Measurements from ENCODE around the gene VHLL. TPM values are rescaled to one million over a fixed set of nuclear protein-coding genes. Genes with fewer than 3 reads are reported as not detected.
A peak's percentile ranks its signal among the peaks of the same experiment; 100 is the strongest.

Gene VHLL
- total RNA-seq, 1 donor from 2014 or later, result not detected

GRCh38 chr1:156270314-156270713 lies 28.8 kb downstream of the VHLL start:
- DNase-seq (ENCODE audit: low read depth), result no peak
- no peak for TF ChIP-seq CTCF (conservative IDR thresholded peaks at IDR 0.05; ENCODE audit: low read depth, low read length)

DNA sequence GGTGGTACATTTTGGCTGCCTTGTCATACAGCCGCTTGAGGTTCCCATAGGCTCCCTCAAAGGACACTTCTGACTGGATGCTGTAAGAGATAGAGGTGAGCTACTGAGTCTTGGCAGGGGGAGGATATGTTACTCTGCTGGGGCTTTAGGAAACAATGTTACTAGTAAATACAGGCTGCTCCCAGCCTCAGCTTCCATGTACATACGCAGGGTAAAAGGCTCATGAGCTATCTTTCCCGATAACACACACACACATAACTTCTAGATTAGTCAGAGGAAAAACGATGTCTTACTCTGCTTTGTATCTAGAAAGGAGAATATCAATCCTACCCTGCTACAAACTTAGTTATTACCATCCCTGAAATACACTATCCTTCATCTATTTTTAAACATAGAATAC lies 30.8 kb downstream of the VHLL start:
- no peak for DNase-seq (ENCODE audit: low read depth)
- no peak for TF ChIP-seq CTCF (conservative IDR thresholded peaks at IDR 0.05; ENCODE audit: low read depth, low read length)
- H3K4me3 ChIP-seq (ENCODE audit: low read depth, low read length), result no peak overlapping the region

More at GRCh38 chr1:156270314-156270713, 28.8 kb downstream of the VHLL start:
- no peak overlapping the region for H3K4me3 ChIP-seq (ENCODE audit: low read depth, low read length)

GRCh38 chr1:156266051-156266450 lies 33.1 kb downstream of the VHLL start:
- H3K4me3 ChIP-seq (ENCODE audit: low read depth, low read length), result no peak overlapping the region
- DNase-seq (ENCODE audit: low read depth), result no peak
- no peak for TF ChIP-seq CTCF (conservative IDR thresholded peaks at IDR 0.05; ENCODE audit: low read depth, low read length)

- no peak overlapping the region for H3K4me3 ChIP-seq (ENCODE audit: low read depth, low read length)
- DNase-seq (ENCODE audit: low read depth), result no peak
- no peak for TF ChIP-seq CTCF (conservative IDR thresholded peaks at IDR 0.05; ENCODE audit: low read depth, low read length)
Measured at GRCh38 chr1:156263288-156263655, 35.8 kb downstream of the VHLL start.

GRCh38 chr1:156262461-156263287 lies 36.4 kb downstream of the VHLL start:
- no peak for DNase-seq (ENCODE audit: low read depth)
- H3K4me3 ChIP-seq (ENCODE audit: low read depth, low read length), result no peak overlapping the region

GRCh38 chr1:156260896-156261295 lies 38.2 kb downstream of the VHLL start:
- no peak for TF ChIP-seq CTCF (conservative IDR thresholded peaks at IDR 0.05; ENCODE audit: low read depth, low read length)
- no peak for DNase-seq (ENCODE audit: low read depth)
- H3K4me3 ChIP-seq (ENCODE audit: low read depth, low read length), result no peak overlapping the region

More at GRCh38 chr1:156262461-156263287, 36.4 kb downstream of the VHLL start:
- TF ChIP-seq CTCF (conservative IDR thresholded peaks at IDR 0.05; ENCODE audit: low read depth, low read length), result no peak

GRCh38 chr1:156259805-156260204 lies 39.3 kb downstream of the VHLL start:
- H3K4me3 ChIP-seq (ENCODE audit: low read depth, low read length), result no peak overlapping the region
- DNase-seq (ENCODE audit: low read depth), result no peak
- peak; percentile 27 for TF ChIP-seq CTCF (conservative IDR thresholded peaks at IDR 0.05; ENCODE audit: low read depth, low read length)

Measured in epithelial cell of proximal tubule (primary cell).